ENCODE measurements around the gene IFNK.

Gene IFNK

GRCh38 chr9:27514551-27514950, 9.5 kb upstream of the IFNK start:
- DNase-seq (ENCODE audit: low read depth), result no peak

DNA sequence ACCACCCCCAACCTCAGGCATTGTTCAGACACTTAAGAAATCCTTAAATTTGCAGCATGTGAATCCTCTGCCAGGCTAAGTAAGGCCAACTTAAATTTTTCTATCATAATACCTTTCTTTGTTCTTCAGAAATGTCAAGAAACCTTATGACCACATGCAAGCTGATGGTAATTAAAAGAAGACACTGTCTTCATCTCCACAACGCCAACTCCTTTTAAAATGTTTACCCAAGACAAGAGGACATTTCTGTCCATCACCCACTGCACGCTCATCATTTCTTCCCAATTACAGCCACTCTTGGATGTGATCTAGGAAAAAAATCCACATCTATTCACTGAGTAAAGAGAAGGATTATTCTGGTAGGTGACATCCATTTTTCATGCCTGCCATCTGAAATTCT, 6.1 kb upstream of the IFNK start:
- no peak for DNase-seq (ENCODE audit: low read depth)

DNA sequence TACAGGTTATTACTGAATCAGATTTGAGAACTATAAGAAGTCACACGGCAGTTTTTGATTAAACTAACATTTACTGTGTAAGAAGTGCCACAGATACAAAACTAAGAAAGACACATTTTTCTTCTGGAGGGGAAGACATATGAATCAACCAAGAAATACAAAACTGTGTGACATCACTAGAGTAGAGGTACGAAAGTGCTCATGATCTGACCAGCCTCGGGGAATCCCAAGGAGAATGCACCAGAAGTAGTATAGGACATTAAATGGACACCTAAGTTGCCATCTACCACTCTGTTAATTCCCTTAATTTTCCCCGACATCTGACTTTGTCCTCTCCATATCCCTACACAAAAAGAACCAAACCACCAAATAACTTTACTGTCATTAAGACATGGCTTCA, 5.3 kb upstream of the IFNK start:
- no peak for DNase-seq (ENCODE audit: low read depth)

- DNase-seq (ENCODE audit: low read depth), result no peak
These were observed 4.3 kb upstream of the IFNK start for GRCh38 chr9:27519466-27520465.

DNA sequence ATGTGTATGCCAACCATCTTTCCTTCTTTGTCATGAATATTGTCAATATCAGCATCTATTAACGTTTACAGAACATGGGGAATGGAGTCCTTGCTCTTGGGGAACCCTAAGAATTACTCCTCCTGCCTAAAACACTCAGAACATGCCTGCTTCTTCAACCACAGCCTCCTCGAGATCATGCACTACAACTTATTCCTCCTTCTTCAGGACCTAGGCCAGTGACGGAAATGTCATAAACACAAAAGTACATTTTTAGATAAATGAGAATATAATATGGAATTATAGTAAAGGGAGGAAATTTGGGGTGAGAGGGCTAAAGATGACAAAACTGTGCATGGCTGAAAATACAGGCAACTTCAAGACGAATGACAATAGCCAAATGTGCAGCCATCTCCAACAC, 3.1 kb upstream of the IFNK start:
- no peak for DNase-seq (ENCODE audit: low read depth)

GRCh38 chr9:27523141-27523540, 949 bp upstream of the IFNK start:
- no peak for DNase-seq (ENCODE audit: low read depth)

DNA sequence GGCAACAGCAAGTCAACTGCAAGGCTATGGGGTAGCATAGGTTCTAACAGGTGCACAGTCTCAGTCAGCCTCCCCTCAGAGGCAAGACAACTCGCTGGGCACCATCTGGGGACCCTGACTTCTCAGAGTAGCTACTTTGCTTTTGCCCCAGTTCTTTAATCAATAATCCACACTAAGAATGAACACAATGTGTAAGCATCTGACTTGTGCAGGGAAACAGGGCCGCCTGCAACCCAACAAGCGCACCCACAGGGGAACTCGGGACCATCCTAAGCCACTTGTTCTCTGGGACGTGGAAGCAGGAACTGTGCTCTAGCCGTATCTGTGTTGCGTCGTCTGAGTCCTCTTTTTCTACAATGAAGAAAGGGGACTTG, 3.6 kb downstream of the IFNK start:
- no peak for DNase-seq (ENCODE audit: low read depth)

- DNase-seq (ENCODE audit: low read depth), result peak; percentile 31
These were observed 4.2 kb downstream of the IFNK start for GRCh38 chr9:27528076-27528885.

DNA sequence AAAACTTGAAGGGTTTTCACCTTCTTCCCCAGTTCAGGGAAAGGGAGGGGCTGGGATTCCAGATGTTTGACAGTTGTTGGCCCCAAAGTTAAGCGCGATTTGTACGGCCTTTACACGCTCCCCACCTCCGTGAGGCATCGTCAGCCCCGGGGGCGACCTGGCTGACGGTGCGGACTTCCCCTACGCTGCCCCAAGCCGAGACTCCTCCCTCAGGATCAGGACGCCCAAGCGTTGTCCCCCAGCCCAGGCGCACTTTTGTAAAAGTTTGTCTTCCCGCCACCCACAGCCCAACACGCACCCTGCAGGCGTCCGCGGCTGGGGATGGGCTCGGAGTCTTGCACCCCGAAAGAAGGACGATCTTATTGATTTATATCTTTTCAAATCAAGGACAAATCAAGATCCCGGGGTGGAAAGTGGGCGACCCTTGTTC, 4.8 kb downstream of the IFNK start:
- DNase-seq (ENCODE audit: low read depth), result no peak

DNA sequence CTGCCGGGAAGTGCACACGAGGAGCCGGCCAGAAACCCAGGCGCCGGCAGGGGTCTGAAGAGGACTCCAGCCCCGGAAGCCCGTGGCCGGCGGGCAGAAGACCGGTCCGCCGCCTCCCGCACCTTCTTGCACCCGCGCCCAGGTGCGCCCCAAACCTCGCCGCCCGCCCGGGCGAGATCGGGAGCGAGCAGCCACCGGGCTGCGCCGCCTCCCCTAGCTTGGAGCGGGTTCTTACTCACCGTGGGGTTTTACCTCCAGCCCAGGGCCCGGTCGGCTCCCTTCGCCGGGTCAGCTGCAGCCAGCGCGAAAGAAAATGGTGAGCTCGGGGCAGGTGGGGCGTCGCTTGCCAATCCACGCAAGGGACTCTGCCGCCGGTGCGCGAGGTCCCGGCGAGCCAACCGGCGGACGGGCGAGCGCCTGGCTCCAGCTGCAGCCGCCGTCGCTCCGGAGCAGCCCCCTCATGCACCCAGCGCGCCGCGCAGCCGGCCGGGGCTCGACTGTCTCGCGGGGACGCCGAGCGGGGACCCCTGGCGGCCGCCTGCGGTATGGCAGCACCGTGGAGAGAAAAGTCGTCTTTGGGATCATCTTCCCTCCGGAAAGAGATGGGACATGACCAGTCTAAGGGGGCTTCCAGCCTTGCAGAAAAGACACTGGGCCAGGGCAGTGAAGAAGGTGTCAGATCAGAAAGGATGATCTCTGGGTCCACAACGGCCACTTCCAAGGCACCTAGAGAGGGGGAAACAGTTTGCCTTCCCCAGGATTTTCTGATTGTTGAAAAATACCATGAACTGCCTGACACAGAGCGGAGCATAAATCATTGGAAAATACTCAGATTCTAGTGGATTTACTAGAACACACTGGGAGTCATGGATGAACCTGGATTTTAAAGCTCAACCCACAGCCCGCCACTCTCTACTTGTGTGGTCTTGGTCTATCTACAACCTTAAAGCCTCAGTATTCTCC, 5.5 kb downstream of the IFNK start, which contains the start of gene MOB3B:
MOB3B (minus strand) TSS at position 499 of the 963 bp plus-strand sequence. CDS start 74,264 bp downstream, outside the sequence.
- peak; percentile 62 for DNase-seq (ENCODE audit: low read depth)

DNA sequence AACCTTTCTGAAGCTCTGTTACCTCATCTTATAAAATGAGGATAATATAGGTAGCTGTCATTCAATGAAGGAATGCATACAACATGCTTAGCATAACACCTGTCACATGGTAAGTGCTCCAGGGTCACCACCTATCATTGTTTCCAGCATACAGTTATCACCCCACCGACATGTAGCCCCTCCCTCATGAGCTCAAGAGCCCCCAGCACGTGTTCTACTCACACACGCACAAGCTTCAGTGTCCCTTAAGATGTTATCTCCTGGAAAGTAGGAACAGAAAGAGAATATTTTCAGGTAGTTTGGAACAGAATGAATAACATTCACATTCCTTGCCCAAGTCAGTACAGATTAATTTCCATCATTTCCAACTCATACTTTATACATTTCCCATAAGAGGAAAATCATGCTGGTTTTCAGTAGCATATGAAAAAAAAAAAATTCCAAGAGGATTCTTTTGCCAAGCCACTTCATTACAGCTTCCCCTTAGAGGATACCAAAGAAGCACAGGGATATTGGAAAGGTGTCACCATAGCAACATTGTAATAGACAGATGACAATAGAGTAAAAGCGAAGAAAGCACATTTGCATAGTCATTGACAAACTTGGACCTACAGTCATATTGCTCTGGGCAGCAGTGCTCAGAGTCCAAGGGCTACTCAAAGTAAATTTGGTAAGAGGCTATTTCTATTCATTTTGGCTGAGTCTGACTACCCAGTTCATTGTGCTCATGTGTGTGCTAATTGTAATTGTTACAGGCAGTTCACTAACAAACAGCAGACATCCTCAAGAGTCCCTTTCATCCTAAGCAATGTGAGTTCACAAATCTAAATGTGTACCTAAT, 7.0 kb downstream of the IFNK start:
- no peak for DNase-seq (ENCODE audit: low read depth)

DNA sequence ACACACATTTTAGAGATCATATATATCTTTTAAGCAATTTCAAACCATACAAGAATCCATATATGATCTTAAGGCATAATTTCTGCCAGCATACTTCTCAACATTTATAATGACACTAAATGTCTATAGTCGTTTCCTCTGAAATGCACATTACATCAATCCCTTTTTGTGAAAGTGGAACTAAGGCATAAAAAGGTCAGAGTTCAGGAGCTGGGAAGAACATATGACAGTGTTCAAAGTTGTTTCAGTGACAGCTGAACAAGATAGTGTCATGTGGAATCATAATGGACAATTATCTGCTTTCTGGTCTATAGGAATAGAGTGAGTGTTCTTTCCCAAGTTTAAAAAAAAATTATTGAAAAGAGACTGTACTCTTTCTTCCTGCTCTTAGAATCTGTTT, 8.0 kb downstream of the IFNK start:
- DNase-seq (ENCODE audit: low read depth), result no peak

GRCh38 chr9:27533311-27533710, 9.2 kb downstream of the IFNK start:
- no peak for DNase-seq (ENCODE audit: low read depth)

DNA sequence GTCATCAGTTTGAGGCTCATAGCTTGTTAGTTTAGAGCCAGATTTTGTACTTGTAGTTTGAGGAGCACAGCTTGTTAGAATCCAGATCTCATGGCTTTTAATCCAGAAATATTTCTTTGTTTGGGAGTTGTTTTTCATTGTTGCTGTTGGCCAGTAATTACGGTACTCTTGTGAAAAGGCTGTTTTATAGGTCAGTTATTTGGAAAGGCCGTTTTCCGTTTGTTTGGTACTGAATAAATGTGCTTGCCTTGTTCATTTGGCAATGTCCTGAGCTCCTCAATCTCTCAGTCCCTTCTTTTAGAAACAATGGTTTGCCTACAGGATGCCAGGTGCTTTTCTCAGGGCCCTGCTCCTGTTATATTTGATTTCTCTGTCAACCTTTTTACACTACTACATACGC, 10.0 kb downstream of the IFNK start:
- DNase-seq (ENCODE audit: low read depth), result no peak

DNA sequence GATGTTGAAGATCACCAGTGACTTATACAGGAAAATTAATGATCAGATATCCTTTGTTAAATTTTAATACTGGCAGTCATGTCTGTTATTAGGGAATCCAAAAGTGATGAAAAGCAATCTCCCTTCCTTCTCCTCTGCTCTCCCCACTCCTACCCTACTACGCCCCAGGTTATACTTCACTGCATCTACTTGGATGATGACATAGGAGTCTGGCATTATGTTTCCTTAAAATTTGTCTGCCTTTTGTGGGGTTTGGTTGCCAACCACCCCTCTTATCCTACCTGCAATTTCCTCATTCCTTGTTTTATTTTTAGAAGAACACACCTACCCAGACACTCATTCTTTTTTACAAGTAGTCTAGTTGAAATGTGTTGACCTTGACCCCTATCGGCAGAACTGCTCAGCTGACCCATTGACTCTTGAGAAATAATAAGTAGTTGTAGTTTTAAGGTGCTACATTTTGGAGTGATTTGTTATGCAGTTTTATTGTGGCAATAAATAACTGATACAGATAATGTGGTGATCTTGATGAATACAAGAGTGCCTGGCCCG, 10.6 kb downstream of the IFNK start:
- no peak for DNase-seq (ENCODE audit: low read depth)

DNA sequence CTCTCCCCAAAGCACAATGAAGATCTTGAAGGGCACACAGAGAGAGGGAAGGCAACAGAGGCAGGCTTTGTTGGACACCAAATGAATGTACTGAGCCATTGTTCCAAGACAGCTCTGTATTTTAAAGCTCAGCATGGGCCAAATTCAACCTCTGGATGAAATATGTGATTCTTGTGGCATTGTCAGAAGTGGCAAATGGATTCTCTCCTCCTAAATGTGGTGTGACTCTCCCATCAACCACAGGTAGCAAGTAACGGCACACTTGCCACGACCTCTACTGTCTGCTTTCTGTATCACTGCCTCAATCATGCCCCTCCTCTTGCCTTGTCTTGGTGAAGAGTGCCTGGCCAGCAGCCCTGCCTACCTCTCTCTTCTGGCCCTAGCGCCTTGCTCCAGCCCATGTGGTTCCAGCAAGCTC, 11.6 kb downstream of the IFNK start:
- DNase-seq (ENCODE audit: low read depth), result no peak

DNA sequence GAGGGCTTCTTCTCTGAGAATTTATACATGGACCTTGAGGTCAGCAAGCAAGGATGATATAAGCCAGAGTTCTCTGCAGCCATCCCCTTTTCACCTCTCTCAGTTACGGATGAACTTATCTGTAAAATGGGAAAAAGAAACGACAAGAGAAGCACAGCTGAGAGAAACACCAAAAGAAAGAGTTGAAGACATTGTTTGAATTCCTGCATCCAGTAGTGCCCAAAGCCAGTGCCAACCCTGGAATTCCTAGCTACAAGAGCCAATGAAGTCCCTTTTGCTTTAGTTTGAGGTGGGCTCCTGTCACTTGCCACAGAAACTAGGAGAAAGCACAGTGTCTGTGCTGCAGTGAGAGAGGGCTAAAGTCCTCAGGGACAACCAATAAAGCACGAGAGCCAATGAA, 12.1 kb downstream of the IFNK start:
- DNase-seq (ENCODE audit: low read depth), result no peak

DNA sequence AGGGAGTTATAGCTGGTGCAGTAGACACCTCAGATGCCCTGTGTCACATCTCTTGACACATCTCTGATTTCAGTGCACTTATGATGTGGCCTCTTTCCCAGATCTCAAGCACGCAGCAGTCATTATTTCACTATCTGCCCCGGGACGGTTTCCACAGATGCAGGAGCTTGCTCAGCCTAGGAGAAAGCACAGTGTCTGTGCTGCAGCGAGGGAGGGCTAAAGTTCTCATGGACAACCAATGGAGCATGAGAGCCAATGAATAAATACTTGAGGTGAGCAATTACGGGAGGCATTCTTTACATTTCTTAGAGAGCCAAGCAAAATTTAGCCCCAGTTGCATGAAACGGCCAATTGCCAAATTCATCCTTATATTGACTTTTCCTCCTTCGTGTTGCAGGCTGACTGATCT, 12.9 kb downstream of the IFNK start:
- DNase-seq (ENCODE audit: low read depth), result no peak

- no peak for DNase-seq (ENCODE audit: low read depth)
These were observed 13.7 kb downstream of the IFNK start for GRCh38 chr9:27537756-27538155.

GRCh38 chr9:27538647-27539046, 14.6 kb downstream of the IFNK start:
- DNase-seq (ENCODE audit: low read depth), result no peak

Measured in activated T-cell treated with anti-CD3 and anti-CD28 coated beads for 24 hours (primary cell).